Measurements from ENCODE around the gene RPL35. TPM values are rescaled to one million over a fixed set of nuclear protein-coding genes. Genes with fewer than 3 reads are reported as not detected.

Gene RPL35
- total RNA-seq, 1 donor from 2014 or later = 1,069 TPM

DNA sequence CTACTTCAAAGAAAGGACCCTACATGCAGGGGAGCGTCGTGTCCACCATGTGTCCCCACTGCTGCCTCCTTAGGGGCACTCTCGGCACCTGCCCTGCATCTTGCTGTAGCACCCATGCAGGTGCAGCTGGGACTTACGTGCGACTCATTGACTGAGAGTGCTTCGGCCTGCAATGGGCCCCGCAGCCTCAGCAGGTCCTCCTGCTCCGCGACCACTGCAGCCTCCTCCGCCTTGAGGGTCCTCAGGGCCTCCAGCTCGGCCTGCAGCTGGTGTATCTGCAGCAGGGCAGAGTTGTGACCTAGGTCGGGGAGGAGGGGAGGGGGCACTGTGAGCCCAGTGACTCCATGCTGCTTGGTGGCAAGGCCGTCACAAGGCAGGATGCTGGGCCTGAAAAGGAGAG lies 27.2 kb upstream of the RPL35 start:
- TF ChIP-seq, protein P1, sequence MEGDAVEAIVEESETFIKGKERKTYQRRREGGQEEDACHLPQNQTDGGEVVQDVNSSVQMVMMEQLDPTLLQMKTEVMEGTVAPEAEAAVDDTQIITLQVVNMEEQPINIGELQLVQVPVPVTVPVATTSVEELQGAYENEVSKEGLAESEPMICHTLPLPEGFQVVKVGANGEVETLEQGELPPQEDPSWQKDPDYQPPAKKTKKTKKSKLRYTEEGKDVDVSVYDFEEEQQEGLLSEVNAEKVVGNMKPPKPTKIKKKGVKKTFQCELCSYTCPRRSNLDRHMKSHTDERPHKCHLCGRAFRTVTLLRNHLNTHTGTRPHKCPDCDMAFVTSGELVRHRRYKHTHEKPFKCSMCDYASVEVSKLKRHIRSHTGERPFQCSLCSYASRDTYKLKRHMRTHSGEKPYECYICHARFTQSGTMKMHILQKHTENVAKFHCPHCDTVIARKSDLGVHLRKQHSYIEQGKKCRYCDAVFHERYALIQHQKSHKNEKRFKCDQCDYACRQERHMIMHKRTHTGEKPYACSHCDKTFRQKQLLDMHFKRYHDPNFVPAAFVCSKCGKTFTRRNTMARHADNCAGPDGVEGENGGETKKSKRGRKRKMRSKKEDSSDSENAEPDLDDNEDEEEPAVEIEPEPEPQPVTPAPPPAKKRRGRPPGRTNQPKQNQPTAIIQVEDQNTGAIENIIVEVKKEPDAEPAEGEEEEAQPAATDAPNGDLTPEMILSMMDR (IDR thresholded peaks at IDR 0.05; ENCODE audit: unreplicated experiment) = no peak
- Mint-ChIP-seq H3K27ac (ENCODE audit: unreplicated experiment) (no peak overlapping the region), H3K27me3 (ENCODE audit: unreplicated experiment) (peaks cover 11% of the 10 kb centered on the region), H3K4me3 (ENCODE audit: unreplicated experiment) (no peak overlapping the region), H3K9me3 (ENCODE audit: unreplicated experiment) (no peaks in the 10 kb centered on the region), H3K36me3 (ENCODE audit: low read depth, unreplicated experiment) (peaks cover 47% of the 10 kb centered on the region), H3K4me1 (ENCODE audit: unreplicated experiment) (peaks cover 6% of the 10 kb centered on the region)
- no peak for DNase-seq (ENCODE audit: low spot score)

DNA sequence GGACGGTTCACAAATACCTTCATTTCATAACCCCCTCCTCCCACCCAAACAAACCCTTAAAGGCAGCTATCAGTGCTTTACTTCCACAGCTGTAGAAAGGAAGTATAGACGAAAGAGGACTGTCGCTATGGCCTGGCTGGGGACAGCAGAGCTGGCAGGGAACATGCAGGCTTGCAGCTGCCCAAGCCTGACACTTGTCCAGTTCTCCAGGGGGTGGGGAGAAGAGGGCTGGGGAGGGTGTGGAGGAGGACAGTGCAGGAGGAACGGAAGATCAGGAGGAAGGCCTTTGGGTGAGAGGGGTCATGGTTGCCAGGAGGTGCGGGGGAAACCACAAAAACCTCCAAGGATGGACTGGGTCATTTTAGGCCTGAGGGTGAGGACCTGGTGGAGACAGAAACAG lies 26.1 kb upstream of the RPL35 start:
- TF ChIP-seq, protein P1 (IDR thresholded peaks at IDR 0.05; ENCODE audit: unreplicated experiment) = no peak
- peaks cover 11% of the 10 kb centered on the region for H3K27me3 Mint-ChIP-seq (ENCODE audit: unreplicated experiment)
- no peak overlapping the region for H3K4me3 Mint-ChIP-seq (ENCODE audit: unreplicated experiment)
- peaks cover 44% of the 10 kb centered on the region for H3K36me3 Mint-ChIP-seq (ENCODE audit: low read depth, unreplicated experiment)
- H3K27ac Mint-ChIP-seq (ENCODE audit: unreplicated experiment) = no peak overlapping the region
- no peak for DNase-seq (ENCODE audit: low spot score)
- peaks cover 6% of the 10 kb centered on the region for H3K4me1 Mint-ChIP-seq (ENCODE audit: unreplicated experiment)
- H3K9me3 Mint-ChIP-seq (ENCODE audit: unreplicated experiment) = no peaks in the 10 kb centered on the region

DNA sequence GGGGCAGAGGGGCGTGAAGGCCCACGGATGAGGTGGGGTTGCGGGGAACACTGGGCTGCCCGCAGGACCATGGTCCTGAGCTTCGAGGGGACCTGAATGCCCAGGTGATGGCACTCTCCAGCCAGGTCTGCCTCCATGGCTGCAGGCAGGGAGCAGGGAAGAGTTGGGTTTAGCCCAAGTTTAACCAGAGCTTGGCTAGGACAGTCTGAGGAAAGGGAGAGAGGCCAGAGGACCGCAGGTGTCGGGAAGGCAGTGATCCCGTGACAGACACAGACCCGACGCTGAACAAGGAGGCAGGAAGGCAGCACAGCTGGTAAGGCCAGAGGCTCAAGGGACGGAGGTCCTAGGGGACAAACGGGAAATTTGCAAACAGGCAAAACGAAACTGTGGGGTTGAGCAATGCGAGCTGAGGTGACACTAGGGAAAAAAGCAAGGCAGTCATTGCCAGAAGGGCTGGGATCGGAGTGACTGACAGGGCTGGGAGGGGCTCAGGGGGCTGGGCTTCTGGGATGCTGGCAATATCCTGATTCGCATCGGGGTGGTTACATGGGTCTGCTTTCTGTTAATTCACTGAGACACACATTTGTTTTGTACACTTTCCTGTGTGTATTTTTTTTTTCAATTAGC lies 25.2 kb upstream of the RPL35 start:
- no peak for DNase-seq (ENCODE audit: low spot score)
- Mint-ChIP-seq H3K4me1 (ENCODE audit: unreplicated experiment) (peaks cover 6% of the 10 kb centered on the region), H3K36me3 (ENCODE audit: low read depth, unreplicated experiment) (peaks cover 44% of the 10 kb centered on the region), H3K27ac (ENCODE audit: unreplicated experiment) (no peak overlapping the region), H3K27me3 (ENCODE audit: unreplicated experiment) (peaks cover 12% of the 10 kb centered on the region), H3K4me3 (ENCODE audit: unreplicated experiment) (peak overlapping the region; percentile 4), H3K9me3 (ENCODE audit: unreplicated experiment) (no peaks in the 10 kb centered on the region)
- TF ChIP-seq, protein P1 (IDR thresholded peaks at IDR 0.05; ENCODE audit: unreplicated experiment) = no peak

DNA sequence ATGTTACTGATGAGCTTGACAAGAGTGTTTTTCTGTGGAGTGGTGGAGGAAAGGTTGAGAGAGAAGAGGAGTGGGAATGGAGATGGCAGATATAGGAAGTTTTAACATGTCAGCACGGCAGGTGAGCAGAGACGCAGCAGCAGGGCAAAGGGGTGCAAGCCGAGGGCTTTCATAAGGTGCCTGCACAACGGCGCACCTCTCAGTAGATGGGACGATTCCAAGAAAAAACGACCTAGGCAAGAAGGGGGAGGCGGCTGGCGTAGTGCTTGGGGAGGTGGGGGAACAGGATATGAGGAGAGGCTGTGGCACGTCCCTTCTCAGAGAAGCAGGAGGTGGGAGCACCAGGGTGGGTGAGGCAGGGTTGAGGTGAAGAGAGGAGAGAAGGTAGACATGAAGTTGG lies 24.7 kb upstream of the RPL35 start:
- no peak for DNase-seq (ENCODE audit: low spot score)
- Mint-ChIP-seq H3K4me3 (ENCODE audit: unreplicated experiment) (no peak overlapping the region), H3K9me3 (ENCODE audit: unreplicated experiment) (no peaks in the 10 kb centered on the region), H3K27me3 (ENCODE audit: unreplicated experiment) (peaks cover 12% of the 10 kb centered on the region), H3K27ac (ENCODE audit: unreplicated experiment) (no peak overlapping the region), H3K4me1 (ENCODE audit: unreplicated experiment) (peaks cover 6% of the 10 kb centered on the region), H3K36me3 (ENCODE audit: low read depth, unreplicated experiment) (peaks cover 47% of the 10 kb centered on the region)
- TF ChIP-seq, protein P1 (IDR thresholded peaks at IDR 0.05; ENCODE audit: unreplicated experiment) = no peak

DNA sequence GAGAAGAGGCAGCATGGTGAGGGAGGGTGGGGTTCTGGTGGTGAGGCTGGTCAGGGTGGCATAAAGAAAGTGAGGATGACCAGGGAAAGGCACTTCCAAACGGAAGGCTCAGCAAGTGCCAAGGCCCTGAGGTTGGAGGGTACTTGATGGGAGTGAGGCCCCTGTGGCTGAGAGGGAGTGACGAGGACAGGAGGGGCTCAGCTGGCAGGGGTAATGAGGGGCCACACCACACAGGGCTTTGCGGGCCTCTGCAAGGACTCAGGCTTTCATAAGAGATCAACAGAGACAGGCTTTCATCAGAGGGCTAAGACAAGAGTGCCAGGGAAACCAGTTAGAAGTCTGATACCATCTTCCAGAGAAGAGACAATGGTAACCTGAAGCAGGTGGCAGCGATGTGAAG lies 23.8 kb upstream of the RPL35 start:
- no peak for DNase-seq (ENCODE audit: low spot score)
- H3K27ac Mint-ChIP-seq (ENCODE audit: unreplicated experiment) = no peak overlapping the region
- peaks cover 12% of the 10 kb centered on the region for H3K27me3 Mint-ChIP-seq (ENCODE audit: unreplicated experiment)
- no peaks in the 10 kb centered on the region for H3K9me3 Mint-ChIP-seq (ENCODE audit: unreplicated experiment)
- TF ChIP-seq, protein P1 (IDR thresholded peaks at IDR 0.05; ENCODE audit: unreplicated experiment) = no peak
- H3K4me3 Mint-ChIP-seq (ENCODE audit: unreplicated experiment) = peak overlapping the region; percentile 19
- peaks cover 40% of the 10 kb centered on the region for H3K36me3 Mint-ChIP-seq (ENCODE audit: low read depth, unreplicated experiment)
- H3K4me1 Mint-ChIP-seq (ENCODE audit: unreplicated experiment) = peaks cover 6% of the 10 kb centered on the region

Data from endothelial cell (in vitro differentiated cells).